IMR-90 (cell line): ENCODE results near the gene ATRNL1. TPM values are rescaled to one million over a fixed set of nuclear protein-coding genes. Genes with fewer than 3 reads are reported as not detected.
A peak's percentile ranks its signal among the peaks of the same experiment; 100 is the strongest.

ENCODE experiments used
- ATAC-seq: fragments of 200-7000 bp; cut with Tn5 transposase; 2 replicates; pipeline ENCODE4 v1.9.1; 2020; ENCODE audit warnings: low read depth, mild to moderate bottlenecking, moderate library complexity
- BruUV-seq: library from RNA; stranded (reverse); fragments of 400-500 nt; replicated peaks from 2 replicates; lab custom pipeline; 2021; lab: Mats Ljungman, UMichigan
- CTCF ChIA-PET: fragments of 300-600 bp; formaldehyde crosslinking; extraction: SDS; loops from one replicate; lab custom pipeline; 2021; ENCODE audit warnings: antibody characterized with exemption; lab: Yijun Ruan, JAX
- POLR2A ChIA-PET: fragments of 300-600 bp; sonication (Branson Sonifier 250); formaldehyde crosslinking; loops from one replicate; lab custom pipeline; 2022; ENCODE audit warnings: antibody characterized with exemption; ENCODE audit not compliant: unreplicated experiment; lab: Charles Lee
- DNase-seq: peaks from one replicate; pipeline ENCODE4 v3.0.0; 2013
- H2AFZ ChIP-seq: replicated peaks from 2 replicates; pipeline ENCODE3; 2013; ENCODE audit warnings: low read length, mild to moderate bottlenecking; ENCODE audit not compliant: poor library complexity
- H2AK5ac ChIP-seq: 2 replicates; pipeline ENCODE4 v1.6.1; 2013; ENCODE audit warnings: low read depth, low read length, inconsistent platforms
- H2AK9ac ChIP-seq: replicated peaks from 2 replicates; pipeline ENCODE3; 2013; ENCODE audit warnings: mild to moderate bottlenecking, low read depth, low read length, moderate library complexity; ENCODE audit not compliant: poor library complexity
- H2BK120ac ChIP-seq: 2 replicates; pipeline ENCODE4 v1.6.1; 2013; ENCODE audit warnings: low read depth, low read length, inconsistent platforms
- H2BK15ac ChIP-seq: 3 replicates; pipeline ENCODE4 v1.6.1; 2013; ENCODE audit warnings: low read depth, low read length, inconsistent platforms
- H2BK20ac ChIP-seq: 2 replicates; pipeline ENCODE4 v1.6.1; 2013; ENCODE audit warnings: low read depth, mild to moderate bottlenecking, inconsistent platforms, low read length, moderate library complexity
- H2BK5ac ChIP-seq: 2 replicates; pipeline ENCODE4 v1.6.1; 2013; ENCODE audit warnings: mild to moderate bottlenecking, low read depth, low read length, inconsistent platforms; ENCODE audit not compliant: poor library complexity, severe bottlenecking
- H3K14ac ChIP-seq: replicated peaks from 2 replicates; pipeline ENCODE4 v1.6.1; 2013; ENCODE audit warnings: low read depth, low read length, inconsistent platforms
- H3K18ac ChIP-seq: 2 replicates; pipeline ENCODE4 v1.6.1; 2013; ENCODE audit warnings: low read depth, low read length, control low read depth
- H3K23ac ChIP-seq: 2 replicates; pipeline ENCODE4 v1.6.1; 2013; ENCODE audit warnings: low read depth, low read length, inconsistent platforms
- H3K27ac ChIP-seq: 2 replicates; pipeline ENCODE4 v1.5.1; 2013; ENCODE audit warnings: mild to moderate bottlenecking, control low read depth, low read length; ENCODE audit not compliant: insufficient read depth
- H3K27me3 ChIP-seq: 2 replicates; pipeline ENCODE4 v1.6.1; 2013; ENCODE audit warnings: low read length; ENCODE audit not compliant: control insufficient read depth, insufficient read depth
- H3K36me3 ChIP-seq: 2 replicates; pipeline ENCODE4 v1.6.1; 2013; ENCODE audit warnings: low read length, mixed read lengths; ENCODE audit not compliant: control insufficient read depth, insufficient read depth
- H3K4ac ChIP-seq: 2 replicates; pipeline ENCODE4 v1.6.1; 2013; ENCODE audit warnings: low read depth, low read length, inconsistent platforms
- H3K4me1 ChIP-seq: 2 replicates; pipeline ENCODE4 v1.6.1; 2013; ENCODE audit warnings: low read length, mixed read lengths; ENCODE audit not compliant: control insufficient read depth, insufficient read depth
- H3K4me2 ChIP-seq: 2 replicates; pipeline ENCODE4 v1.6.1; 2013; ENCODE audit warnings: low read depth, mild to moderate bottlenecking, control low read depth, low read length, moderate library complexity
- H3K4me3 ChIP-seq: 2 replicates; pipeline ENCODE4 v1.5.1; 2013; ENCODE audit warnings: low read depth, mild to moderate bottlenecking, control low read depth, low read length, moderate library complexity; ENCODE audit not compliant: insufficient read depth
- H3K56ac ChIP-seq: 2 replicates; pipeline ENCODE4 v1.6.1; 2013; ENCODE audit warnings: low read length, inconsistent platforms; ENCODE audit not compliant: insufficient read depth; ENCODE audit errors: extremely low read depth
- H3K79me1 ChIP-seq, 2 experiments: 2 replicates each; pipeline ENCODE4 v1.6.1; 2013; ENCODE audit warnings: low read length in 2 of 2, inconsistent platforms in 1 of 2, low read depth in 1 of 2
- H3K9ac ChIP-seq: 2 replicates; pipeline ENCODE4 v1.6.1; 2013; ENCODE audit warnings: low read depth, low read length, control low read depth
- H3K9me1 ChIP-seq: 2 replicates; pipeline ENCODE4 v1.6.1; 2013; ENCODE audit warnings: low read length, inconsistent platforms; ENCODE audit not compliant: insufficient read depth
- H3K9me3 ChIP-seq: 2 replicates; pipeline ENCODE4 v1.6.1; 2013; ENCODE audit warnings: low read length; ENCODE audit not compliant: control insufficient read depth, insufficient read depth
- H4K20me1 ChIP-seq: 2 replicates; pipeline ENCODE4 v1.6.1; 2013; ENCODE audit warnings: low read length, inconsistent platforms; ENCODE audit not compliant: insufficient read depth
- H4K5ac ChIP-seq: 2 replicates; pipeline ENCODE4 v1.6.1; 2013; ENCODE audit warnings: mild to moderate bottlenecking, low read depth, low read length, control low read depth
- H4K8ac ChIP-seq, 2 experiments: 2 replicates each; pipeline ENCODE4 v1.6.1; 2013; ENCODE audit warnings: low read depth in 2 of 2, low read length in 2 of 2, control low read depth in 1 of 2, inconsistent platforms in 1 of 2
- H4K91ac ChIP-seq: 2 replicates; pipeline ENCODE4 v1.6.1; 2013; ENCODE audit warnings: low read depth, low read length, inconsistent platforms; ENCODE audit not compliant: insufficient read depth
- BHLHE40 ChIP-seq: fragments of 150-350 bp; IDR thresholded peaks from 2 replicates; pipeline ENCODE4 v1.6.1; 2016; ENCODE audit warnings: mild to moderate bottlenecking, low read depth, low read length
- MAFK ChIP-seq: IDR thresholded peaks from 2 replicates; pipeline ENCODE4 v1.6.1; 2012; ENCODE audit warnings: low read depth, low read length, improper control_type of control experiment
- MXI1 ChIP-seq: IDR thresholded peaks from 2 replicates; pipeline ENCODE4 v1.6.1; 2012; ENCODE audit warnings: low read depth, mild to moderate bottlenecking, low read length, moderate library complexity, borderline replicate concordance
- RCOR1 ChIP-seq: IDR thresholded peaks from 2 replicates; pipeline ENCODE4 v1.6.1; 2012; ENCODE audit warnings: mild to moderate bottlenecking, low read length, improper control_type of control experiment; ENCODE audit not compliant: insufficient replicate concordance
- RFX5 ChIP-seq: IDR thresholded peaks from 2 replicates; pipeline ENCODE4 v1.8.0; 2012; ENCODE audit warnings: low read depth, mild to moderate bottlenecking, low read length, moderate library complexity
- WGBS, 2 experiments: methylation state at CpG; one replicate each; pipeline versions ENCODE4 v1.1.5 to v1.1.7; 2013; ENCODE audit warnings: missing lambda C conversion rate in 2 of 2; ENCODE audit not compliant: insufficient read length in 1 of 2; ENCODE audit errors: extremely low coverage in 2 of 2; 5-methylcytosine and 5-hydroxymethylcytosine counted together
- dilution Hi-C: fragments of 300-500 bp; cut with HindIII; formaldehyde crosslinking; loops from one replicate; pipeline ENCODE4 v1.14.3; 2018; ENCODE audit warnings: low sequenced_read_pairs; ENCODE audit not compliant: unreplicated experiment
- in situ Hi-C: fragments of 300-500 bp; cut with MboI; formaldehyde crosslinking; loops from 3 replicates; pipeline ENCODE4 v1.14.3; 2019; ENCODE audit warnings: low sequenced_read_pairs, inconsistent platforms, mixed read lengths
- intact Hi-C: fragments of 100-400 bp; cut with micrococcal nuclease; formaldehyde crosslinking; loops from 2 replicates; pipeline ENCODE4 v1.10.0; 2022
- polyA plus RNA-seq, 3 experiments: library from polyadenylated mRNA; depleted of rRNA; stranded (reverse); fragments of >200 nt; gene quantifications; 2 replicates each; pipeline ENCODE4 v1.2.3, GENCODE V29; 2012; ENCODE audit warnings: low replicate concordance in 1 of 3
- total RNA-seq: library from RNA; depleted of rRNA; stranded (reverse); fragments of >200 nt; gene quantifications from 2 replicates; pipeline ENCODE4 v1.2.3, GENCODE V29; 2012
- TF ChIP-seq, protein P1 (sequence below): fragments of 150-350 bp; IDR thresholded peaks from 2 replicates; pipeline ENCODE4 v1.6.1; 2017; ENCODE audit warnings: mild to moderate bottlenecking, antibody characterized with exemption, low read length, low read depth

The ATRNL1 gene
- total and polyA plus RNA-seq, 2 of the 4 experiments (the other 2 are of a cell fraction) = 0.18 to 0.19 TPM

DNA sequence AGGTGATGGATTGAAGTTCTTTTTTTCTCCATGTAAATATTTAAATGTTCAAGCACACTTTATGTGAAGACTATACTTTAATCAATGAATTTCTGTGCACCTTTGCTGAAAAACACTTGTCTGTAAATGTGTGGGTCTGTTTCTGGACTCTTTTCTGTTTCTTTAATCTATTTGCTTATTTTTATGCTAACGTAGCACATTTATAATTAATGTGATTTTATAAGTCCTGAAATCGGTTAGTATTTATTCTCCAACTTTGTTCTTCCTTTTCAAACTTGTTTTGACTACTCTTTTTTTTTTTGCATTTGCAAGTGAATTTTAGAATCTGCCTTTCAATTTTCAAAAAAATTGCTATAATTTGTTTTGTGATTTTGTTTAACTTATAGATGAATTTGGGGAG, 334.4 kb downstream of the ATRNL1 start:
- no TSS peak for BruUV-seq
- no peak overlapping the region for H2BK20ac ChIP-seq
- CTCF ChIA-PET = no interaction called here
- no peak overlapping the region for H2BK120ac ChIP-seq
- no peak overlapping the region for H4K8ac ChIP-seq
- H2BK5ac ChIP-seq = no peak overlapping the region
- H4K20me1 ChIP-seq = no peaks in the 10 kb centered on the region
- no peak overlapping the region for H3K4me2 ChIP-seq
- no peaks in the 10 kb centered on the region for H3K9me3 ChIP-seq
- H3K4me1 ChIP-seq = no peaks in the 10 kb centered on the region
- no peak overlapping the region for H4K5ac ChIP-seq
- no CpG with 5 or more reads among the region's 2 CpGs for WGBS, 2 experiments
- no peak for TF ChIP-seq MXI1
- TF ChIP-seq RFX5 = no peak
- TF ChIP-seq, protein P1, sequence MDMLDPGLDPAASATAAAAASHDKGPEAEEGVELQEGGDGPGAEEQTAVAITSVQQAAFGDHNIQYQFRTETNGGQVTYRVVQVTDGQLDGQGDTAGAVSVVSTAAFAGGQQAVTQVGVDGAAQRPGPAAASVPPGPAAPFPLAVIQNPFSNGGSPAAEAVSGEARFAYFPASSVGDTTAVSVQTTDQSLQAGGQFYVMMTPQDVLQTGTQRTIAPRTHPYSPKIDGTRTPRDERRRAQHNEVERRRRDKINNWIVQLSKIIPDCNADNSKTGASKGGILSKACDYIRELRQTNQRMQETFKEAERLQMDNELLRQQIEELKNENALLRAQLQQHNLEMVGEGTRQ = no peak
- no peak for TF ChIP-seq BHLHE40
- TF ChIP-seq MAFK = peak; percentile 65
- no peak for TF ChIP-seq RCOR1
- H2AK5ac ChIP-seq = no peak overlapping the region
- H2AK9ac ChIP-seq = no peak overlapping the region
- ATAC-seq = no peak
- H3K18ac ChIP-seq = no peak overlapping the region
- POLR2A ChIA-PET = no interaction called here
- no peak for DNase-seq
- intact Hi-C loops = no loop called here
- no peak overlapping the region for H2AFZ ChIP-seq
- no peaks in the 10 kb centered on the region for H3K27me3 ChIP-seq
- H3K56ac ChIP-seq = no peak overlapping the region
- H3K23ac ChIP-seq = no peak overlapping the region
- H3K79me1 ChIP-seq = no peaks in the 10 kb centered on the region
- H3K36me3 ChIP-seq = no peaks in the 10 kb centered on the region
- H3K27ac ChIP-seq = no peak overlapping the region
- H3K4ac ChIP-seq = no peak overlapping the region
- dilution Hi-C loops = no loop called here
- no peak overlapping the region for H3K9ac ChIP-seq
- no peak overlapping the region for H3K14ac ChIP-seq
- H2BK15ac ChIP-seq = no peak overlapping the region
- H3K4me3 ChIP-seq = no peak overlapping the region
- H4K91ac ChIP-seq = no peak overlapping the region
- no peaks in the 10 kb centered on the region for H3K9me1 ChIP-seq
- in situ Hi-C loops = no loop called here
